Stomach (tissue), 9 donors: ENCODE measurements around the gene OSBP2. TPM values are rescaled to one million over a fixed set of nuclear protein-coding genes. Genes with fewer than 3 reads are reported as not detected.

ENCODE experiments used
- DNase-seq, 2 donors: peaks; one replicate each; pipeline versions ENCODE4 v3.0.0 to v3.0.0-alpha.2; 2013 to 2019
- H3K27ac ChIP-seq, 5 donors: fragments of 200-600 bp in 4 of 5; sonication (generic) in 4 of 5; one replicate each; pipeline ENCODE4 v1.5.1; 2013 to 2019; ENCODE audit warnings: mild to moderate bottlenecking in 1 of 5, moderate library complexity in 1 of 5
- H3K27me3 ChIP-seq, 3 donors: fragments of 200-600 bp; sonication (generic); one replicate each; pipeline ENCODE4 v1.5.1; 2017 to 2019; ENCODE audit warnings: mixed run types in 1 of 3
- H3K36me3 ChIP-seq, 4 donors: fragments of 200-600 bp; sonication (generic); 1 replicate in 3 of 4; 2 replicates in 1 of 4; pipeline ENCODE4 v1.5.1; 2016 to 2019
- H3K4me1 ChIP-seq, 4 donors: fragments of 200-600 bp; sonication (generic); one replicate each; pipeline ENCODE4 v1.5.1; 2016 to 2019
- H3K4me3 ChIP-seq, 4 donors: fragments of 200-600 bp; sonication (generic) in 3 of 4; one replicate each; pipeline ENCODE4 v1.5.1; 2016 to 2019; ENCODE audit warnings: mild to moderate bottlenecking in 1 of 4
- H3K9me3 ChIP-seq, 4 donors: fragments of 200-600 bp; sonication (generic); one replicate each; pipeline ENCODE4 v1.5.1; 2016 to 2019
- EP300 ChIP-seq: sonication (generic); formaldehyde crosslinking; IDR thresholded peaks from one replicate; pipeline ENCODE4 v1.6.1; 2017; ENCODE audit warnings: antibody characterized with exemption
- POLR2A ChIP-seq, 4 donors: fragments of 450-650 bp; IDR thresholded peaks; one replicate each; pipeline ENCODE4 v1.6.1; 2016; ENCODE audit warnings: antibody characterized with exemption in 4 of 4, control low read depth in 2 of 4, mild to moderate bottlenecking in 1 of 4, moderate library complexity in 1 of 4
- POLR2AphosphoS5 ChIP-seq, 3 donors: sonication (generic); formaldehyde crosslinking; IDR thresholded peaks; one replicate each; pipeline ENCODE4 v1.6.1; 2016; ENCODE audit warnings: antibody characterized with exemption in 3 of 3
- WGBS, 5 donors: extraction: QIAGEN DNeasy Blood & Tissue Kit in 3 of 5; methylation state at CpG; one replicate each; pipeline versions ENCODE4 v1.1.5 to v1.1.7; 2013 to 2018; 5-methylcytosine and 5-hydroxymethylcytosine counted together
- intact Hi-C: fragments of 100-400 bp; cut with DNase I; formaldehyde crosslinking; loops from one replicate; pipeline ENCODE4 v1.15.1; 2023; ENCODE audit warnings: low total_unique reads
- polyA plus RNA-seq, 3 donors: library from polyadenylated mRNA; stranded (reverse); fragments of 200-250 nt; gene quantifications; one replicate each; pipeline ENCODE4 v1.2.3, GENCODE V29; 2013
- total RNA-seq, 5 donors: library from RNA; depleted of rRNA; stranded (reverse); fragments of >200 nt; gene quantifications; one replicate each; pipeline versions ENCODE4 v1.1.0 to v1.2.3, GENCODE V29; 2014 to 2016
- TF ChIP-seq, protein P1 (sequence below), 7 experiments: fragments of 450-650 bp in 4 of 7; fragments of 200-600 bp in 3 of 7; sonication (generic) in 3 of 7; IDR thresholded peaks; one replicate each; pipeline ENCODE4 v1.5.1; 2016 to 2019; ENCODE audit warnings: antibody characterized with exemption in 7 of 7, control low read depth in 2 of 7, mild to moderate bottlenecking in 1 of 7
- donor health status: healthy with polysubstance abuse.
- donor health status: Bipolar disorder and iron deficiency.
- donor health status: healthy.

Gene OSBP2
- total and polyA plus RNA-seq, 8 donors = 0.58 to 9.5 (median 1.8) TPM; not detected in 1

DNA sequence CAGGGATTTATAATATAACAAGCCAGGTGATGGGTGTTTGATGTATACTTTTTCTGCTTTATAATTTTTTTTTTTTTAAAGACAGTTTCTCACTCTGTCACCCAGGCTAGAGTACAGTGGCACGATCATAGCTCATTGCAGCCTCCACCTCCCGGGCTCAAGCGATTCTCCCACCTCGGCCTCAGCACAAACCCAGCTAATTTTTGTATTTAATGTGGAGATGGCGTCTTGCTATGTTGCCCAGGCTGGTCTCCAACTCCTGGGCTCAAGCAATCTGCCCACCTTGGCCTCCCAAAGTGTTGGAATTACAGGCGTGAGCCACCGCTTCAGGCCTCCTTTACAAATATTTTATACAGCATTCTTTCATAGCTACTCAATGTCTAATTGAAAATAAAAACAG, 225.3 kb downstream of the OSBP2 start:
- intact Hi-C loops = loop anchor here (5.0 to 10.0 kb wide), 2 partner anchors 155 to 288 kb away; no protein-coding TSS in a partner anchor
- TF ChIP-seq, protein P1, sequence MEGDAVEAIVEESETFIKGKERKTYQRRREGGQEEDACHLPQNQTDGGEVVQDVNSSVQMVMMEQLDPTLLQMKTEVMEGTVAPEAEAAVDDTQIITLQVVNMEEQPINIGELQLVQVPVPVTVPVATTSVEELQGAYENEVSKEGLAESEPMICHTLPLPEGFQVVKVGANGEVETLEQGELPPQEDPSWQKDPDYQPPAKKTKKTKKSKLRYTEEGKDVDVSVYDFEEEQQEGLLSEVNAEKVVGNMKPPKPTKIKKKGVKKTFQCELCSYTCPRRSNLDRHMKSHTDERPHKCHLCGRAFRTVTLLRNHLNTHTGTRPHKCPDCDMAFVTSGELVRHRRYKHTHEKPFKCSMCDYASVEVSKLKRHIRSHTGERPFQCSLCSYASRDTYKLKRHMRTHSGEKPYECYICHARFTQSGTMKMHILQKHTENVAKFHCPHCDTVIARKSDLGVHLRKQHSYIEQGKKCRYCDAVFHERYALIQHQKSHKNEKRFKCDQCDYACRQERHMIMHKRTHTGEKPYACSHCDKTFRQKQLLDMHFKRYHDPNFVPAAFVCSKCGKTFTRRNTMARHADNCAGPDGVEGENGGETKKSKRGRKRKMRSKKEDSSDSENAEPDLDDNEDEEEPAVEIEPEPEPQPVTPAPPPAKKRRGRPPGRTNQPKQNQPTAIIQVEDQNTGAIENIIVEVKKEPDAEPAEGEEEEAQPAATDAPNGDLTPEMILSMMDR (IDR thresholded peaks at IDR 0.05) = no peak
- no peak for TF ChIP-seq EP300
- no peak for TF ChIP-seq POLR2AphosphoS5 (IDR thresholded peaks at IDR 0.05)
- TF ChIP-seq POLR2A (IDR thresholded peaks at IDR 0.05) = no peak
- no peak overlapping the region for H3K4me3 ChIP-seq
- no peak overlapping the region for H3K27ac ChIP-seq
- peaks cover 0 to 19% (median 12%) of the 10 kb centered on the region in 4 donors for H3K4me1 ChIP-seq
- H3K36me3 ChIP-seq = peaks cover 0 to 16% (median 9%) of the 10 kb centered on the region in 4 donors
- H3K9me3 ChIP-seq = peaks cover 0 to 13% (median 12%) of the 10 kb centered on the region in 4 donors
- DNase-seq = no peak
- 81 to 85% (median 83%) methylated on average over 7 of the region's 7 CpGs for WGBS, 5 donors
- H3K27me3 ChIP-seq = no peaks in the 10 kb centered on the region

DNA sequence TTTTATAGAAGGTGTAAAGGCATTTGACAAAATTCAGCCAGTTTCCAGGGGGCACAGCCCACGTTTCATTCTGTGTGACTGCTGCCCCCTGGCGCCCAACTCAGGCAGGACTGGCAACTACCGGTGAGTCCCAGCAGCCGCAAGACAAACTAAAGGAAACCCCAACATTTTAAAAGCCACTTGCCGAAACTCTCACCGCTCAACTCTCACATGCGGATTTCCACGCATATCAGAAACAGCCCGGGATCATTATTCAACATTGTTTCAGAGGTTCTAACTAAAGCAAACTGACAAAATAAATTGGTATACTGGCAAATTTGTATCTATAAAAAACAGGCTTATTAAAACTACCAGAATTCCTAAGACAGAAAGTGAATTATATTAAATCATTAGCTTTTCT, 225.7 kb downstream of the OSBP2 start:
- peaks cover 0 to 21% (median 13%) of the 10 kb centered on the region in 4 donors for H3K36me3 ChIP-seq
- no peaks in the 10 kb centered on the region for H3K27me3 ChIP-seq
- H3K4me3 ChIP-seq = no peak overlapping the region
- H3K27ac ChIP-seq = no peak overlapping the region
- TF ChIP-seq POLR2A (IDR thresholded peaks at IDR 0.05) = no peak
- TF ChIP-seq, protein P1 (IDR thresholded peaks at IDR 0.05) = peak in 5 of 7 experiments; percentile 78 to 92 (median 86)
- peak in 1 of 3 donors; percentile 7 for TF ChIP-seq POLR2AphosphoS5 (IDR thresholded peaks at IDR 0.05)
- DNase-seq = peak; percentile 79 to 90
- H3K9me3 ChIP-seq = peaks cover 0 to 8% (median 7%) of the 10 kb centered on the region in 4 donors
- peaks cover 0 to 19% (median 12%) of the 10 kb centered on the region in 4 donors for H3K4me1 ChIP-seq
- 0 to 2% (median 1%) methylated on average over 9 of the region's 9 CpGs for WGBS, 5 donors
- intact Hi-C loops = loop anchor here (5.0 kb wide), 1 partner anchor 288 kb away; no protein-coding TSS in a partner anchor

DNA sequence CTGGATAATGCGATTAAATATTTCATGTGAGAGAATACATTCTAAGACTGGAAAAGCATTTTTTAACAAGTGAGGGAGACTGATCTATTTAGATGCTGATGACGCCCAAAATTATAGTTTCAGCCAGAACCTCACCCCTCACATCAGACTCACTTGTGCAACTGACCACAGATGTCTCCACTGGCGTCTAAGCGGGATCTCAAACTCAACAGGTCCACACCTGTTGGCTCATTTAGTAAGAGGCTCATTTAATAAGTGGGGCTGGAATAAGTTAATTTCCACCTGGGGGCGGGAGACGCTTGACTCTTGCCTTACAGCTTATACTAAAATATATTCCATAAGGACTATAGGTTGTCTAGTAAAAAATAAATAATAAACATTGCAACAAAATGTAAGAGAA, 226.4 kb downstream of the OSBP2 start:
- WGBS, 5 donors = 52 to 73% (median 65%) methylated on average over 6 of the region's 6 CpGs
- H3K4me3 ChIP-seq = peak overlapping the region; percentile 31 to 40 (median 38)
- DNase-seq = no peak
- H3K27me3 ChIP-seq = no peaks in the 10 kb centered on the region
- H3K36me3 ChIP-seq = peaks cover 0 to 28% (median 20%) of the 10 kb centered on the region in 4 donors
- no peak overlapping the region for H3K27ac ChIP-seq
- TF ChIP-seq EP300 (no peak), POLR2AphosphoS5 (IDR thresholded peaks at IDR 0.05) (no peak), POLR2A (IDR thresholded peaks at IDR 0.05) (no peak)
- TF ChIP-seq, protein P1 (IDR thresholded peaks at IDR 0.05) = no peak
- peaks cover 0 to 1% (median under 1%) of the 10 kb centered on the region in 4 donors for H3K9me3 ChIP-seq
- H3K4me1 ChIP-seq = peaks cover 0 to 19% (median 12%) of the 10 kb centered on the region in 4 donors
- intact Hi-C loops = loop anchor here (5.0 kb wide), 1 partner anchor 289 kb away; no protein-coding TSS in a partner anchor

DNA sequence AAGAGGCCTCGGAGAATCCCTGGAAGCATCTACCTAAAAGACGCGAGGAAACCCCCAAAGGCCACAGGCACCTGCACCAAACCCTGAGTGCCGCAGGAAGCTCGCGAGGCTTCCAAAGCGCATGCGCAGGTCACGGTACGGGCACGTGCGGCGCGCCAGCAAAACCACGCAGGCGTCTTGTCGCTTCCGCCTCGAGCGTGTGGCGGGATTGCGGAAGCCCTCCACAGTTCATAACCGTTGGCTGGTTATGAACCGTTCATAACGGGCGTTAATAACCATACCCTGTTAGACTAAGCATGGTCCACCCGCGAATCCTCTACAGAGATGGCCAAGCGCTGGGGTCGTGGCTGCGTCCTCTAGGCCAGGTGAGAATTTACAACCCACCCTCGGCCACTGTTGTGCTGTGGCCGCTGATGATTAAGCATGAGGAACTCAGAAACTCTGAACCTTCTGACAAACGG, 227.5 kb downstream of the OSBP2 start:
- intact Hi-C loops = loop anchor here (5.0 kb wide), 1 partner anchor 290 kb away; no protein-coding TSS in a partner anchor
- WGBS, 5 donors = 43 to 71% (median 50%) methylated on average over 34 of the region's 34 CpGs
- Histone ChIP-seq H3K27me3 (no peaks in the 10 kb centered on the region), H3K36me3 (peaks cover 7 to 38% (median 31%) of the 10 kb centered on the region in 4 donors), H3K4me3 (peak overlapping the region; percentile 31 to 40 (median 38)), H3K9me3 (no peaks in the 10 kb centered on the region), H3K27ac (peak overlapping the region in 4 of 5 donors; percentile 8 to 52 (median 29)), H3K4me1 (peaks cover 0 to 19% (median 12%) of the 10 kb centered on the region in 4 donors)
- TF ChIP-seq POLR2AphosphoS5 (IDR thresholded peaks at IDR 0.05) (peak in 2 of 3 donors; percentile 23 to 41), EP300 (no peak), POLR2A (IDR thresholded peaks at IDR 0.05) (no peak)
- TF ChIP-seq, protein P1 (IDR thresholded peaks at IDR 0.05) = no peak
- DNase-seq = peak; percentile 55 to 85
